ENCODE measurements around the gene GRAMD1B. TPM values are rescaled to one million over a fixed set of nuclear protein-coding genes. Genes with fewer than 3 reads are reported as not detected.

The GRAMD1B gene
- total RNA-seq, 1 experiment from 2014 or later, result 12.7 TPM

DNA sequence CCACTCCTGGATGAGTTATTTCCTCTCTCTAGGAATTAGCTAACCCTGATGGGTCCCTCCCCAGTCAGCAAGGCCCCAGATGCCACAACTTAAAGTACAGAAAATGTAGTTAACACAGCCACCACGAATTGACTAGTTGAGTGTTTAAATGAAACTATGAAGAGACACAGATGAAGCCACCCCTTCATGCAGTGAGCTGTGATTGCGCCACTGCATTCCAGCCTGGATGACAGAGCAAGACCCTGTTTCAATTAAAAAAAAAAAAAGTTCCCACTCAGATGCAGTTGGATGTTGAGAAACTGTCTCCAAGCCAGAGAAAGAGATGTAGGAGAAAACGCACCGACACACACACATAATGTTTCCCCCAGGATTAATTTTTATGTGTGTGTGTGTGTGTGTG lies 171.1 kb downstream of the GRAMD1B start:
- Histone ChIP-seq H3K9me2 (ENCODE audit: insufficient read depth) (no peaks in the 10 kb centered on the region), H3K36me3 (ENCODE audit: control insufficient read depth in 1 of 2, insufficient read depth in 2 of 2, low read length in 2 of 2) (no peaks in the 10 kb centered on the region), H2AFZ (ENCODE audit: low read depth, low read length, poor library complexity, severe bottlenecking) (no peak overlapping the region), H3K27me3 (ENCODE audit: insufficient read depth, low read length) (no peaks in the 10 kb centered on the region), H3K4me1 (ENCODE audit: control insufficient read depth in 1 of 2, insufficient read depth in 2 of 2, low read length in 2 of 2) (no peaks in the 10 kb centered on the region), H3K4me2 (ENCODE audit: low read length) (no peak overlapping the region), H3K9ac (ENCODE audit: low read length) (no peak overlapping the region), H3K9me3 (ENCODE audit: control insufficient read depth in 1 of 2, insufficient read depth in 1 of 2, low read depth in 1 of 2, low read length in 2 of 2) (no peaks in the 10 kb centered on the region), H3K4me3 (replicated peaks in 1 of 2; ENCODE audit: low read depth in 1 of 2, low read length in 2 of 2) (no peak overlapping the region), H3K27ac (ENCODE audit: low read depth, low read length) (no peak overlapping the region), H4K20me1 (ENCODE audit: insufficient read depth) (no peaks in the 10 kb centered on the region), H3K79me2 (ENCODE audit: insufficient read depth, low read length) (no peaks in the 10 kb centered on the region)
- POLR2A ChIA-PET, result no interaction called here
- intact Hi-C loops (cut with micrococcal nuclease), result no loop called here
- TF ChIP-seq SP1 (IDR thresholded peaks at IDR 0.05; ENCODE audit: low read depth), result no peak
- no peak for TF ChIP-seq ZBTB33 (IDR thresholded peaks at IDR 0.05; ENCODE audit: extremely low read depth, insufficient replicate concordance, low read length)
- no peak for TF ChIP-seq YY1 (IDR thresholded peaks at IDR 0.05; ENCODE audit: extremely low read depth, insufficient replicate concordance, low read depth, low read length)
- TF ChIP-seq POLR2AphosphoS5 (IDR thresholded peaks at IDR 0.05; ENCODE audit: low read depth, low read length), result no peak
- no peak for TF ChIP-seq SIN3A (IDR thresholded peaks at IDR 0.05; ENCODE audit: low read depth)
- TF ChIP-seq ZFX (IDR thresholded peaks at IDR 0.05), result no peak
- no peak for TF ChIP-seq MAX (IDR thresholded peaks at IDR 0.05)
- TF ChIP-seq POLR2A (IDR thresholded peaks at IDR 0.05; ENCODE audit: borderline replicate concordance, extremely low read depth, insufficient read depth, insufficient read length), result no peak
- TF ChIP-seq FOSL1 (IDR thresholded peaks at IDR 0.05; ENCODE audit: low read depth), result no peak
- no peak for TF ChIP-seq EZH2 (IDR thresholded peaks at IDR 0.05)
- TF ChIP-seq EZH2phosphoT487 (IDR thresholded peaks at IDR 0.05; ENCODE audit: borderline replicate concordance), result no peak
- no peak for ATAC-seq
- no peak for DNase-seq (ENCODE audit: low read depth, low spot score)
- RAD21 ChIA-PET (ENCODE audit: low non-redundant PET in 1 of 2, low total read pairs in 2 of 2, uncharacterized antibody in 2 of 2, unreplicated experiment in 2 of 2), result no interaction called here
- no TSS peak for BruUV-seq (replicated peaks)
- CTCF ChIA-PET, result no interaction called here
